Tibial nerve (tissue), 4 donors: ENCODE results near the gene INPP4B. TPM values are rescaled to one million over a fixed set of nuclear protein-coding genes. Genes with fewer than 3 reads are reported as not detected.
A peak's percentile ranks its signal among the peaks of the same experiment; 100 is the strongest.

Experiments
- DNase-seq, 2 donors: peaks; one replicate each; pipeline ENCODE4 v3.0.0-alpha.2; 2019; ENCODE audit warnings: low spot score in 2 of 2
- H3K27ac ChIP-seq, 4 donors: fragments of 200-600 bp; sonication (generic) in 3 of 4; one replicate each; pipeline ENCODE4 v1.5.1; 2017 to 2019; ENCODE audit warnings: mild to moderate bottlenecking in 1 of 4
- H3K27me3 ChIP-seq, 2 donors: fragments of 200-600 bp; sonication (generic) in 1 of 2; one replicate each; pipeline versions ENCODE4 v1.5.1 to v1.6.0; 2017 to 2019
- H3K36me3 ChIP-seq, 3 donors: fragments of 200-600 bp; sonication (generic); one replicate each; pipeline ENCODE4 v1.5.1; 2018 to 2019
- H3K4me1 ChIP-seq, 4 donors: fragments of 200-600 bp; sonication (generic) in 3 of 4; one replicate each; pipeline ENCODE4 v1.5.1; 2017 to 2019
- H3K4me3 ChIP-seq, 4 donors: fragments of 200-600 bp; sonication (generic) in 3 of 4; one replicate each; pipeline ENCODE4 v1.5.1; 2017 to 2019; ENCODE audit warnings: mild to moderate bottlenecking in 1 of 4, moderate library complexity in 1 of 4
- H3K9me3 ChIP-seq, 4 donors: fragments of 200-600 bp; sonication (generic) in 3 of 4; one replicate each; pipeline ENCODE4 v1.5.1; 2017 to 2019
- CTCF ChIP-seq, 5 experiments: fragments of 200-600 bp in 3 of 5; fragments of 450-650 bp in 2 of 5; sonication (generic) in 3 of 5; IDR thresholded peaks; one replicate each; pipeline ENCODE4 v1.5.1; 2016 to 2019; ENCODE audit warnings: antibody characterized with exemption in 5 of 5, mild to moderate bottlenecking in 3 of 5, moderate library complexity in 2 of 5
- EP300 ChIP-seq, 2 donors: sonication (generic); formaldehyde crosslinking; IDR thresholded peaks; one replicate each; pipeline ENCODE4 v1.6.1; 2017; ENCODE audit warnings: antibody characterized with exemption in 2 of 2, mild to moderate bottlenecking in 1 of 2
- POLR2A ChIP-seq, 2 donors: fragments of 450-650 bp; IDR thresholded peaks; one replicate each; pipeline ENCODE4 v1.6.1; 2017; ENCODE audit warnings: antibody characterized with exemption in 2 of 2, mild to moderate bottlenecking in 2 of 2, moderate library complexity in 2 of 2
- WGBS, 2 donors: methylation state at CpG; one replicate each; pipeline ENCODE4 v1.1.5; 2018; 5-methylcytosine and 5-hydroxymethylcytosine counted together
- total RNA-seq, 4 donors: library from RNA; depleted of rRNA; stranded (reverse); fragments of >200 nt; gene quantifications; one replicate each; pipeline ENCODE4 v1.1.0, GENCODE V29; 2016

Gene INPP4B
- total RNA-seq, 4 donors from 2014 or later: 16.3 to 32.4 (median 24.8) TPM

DNA sequence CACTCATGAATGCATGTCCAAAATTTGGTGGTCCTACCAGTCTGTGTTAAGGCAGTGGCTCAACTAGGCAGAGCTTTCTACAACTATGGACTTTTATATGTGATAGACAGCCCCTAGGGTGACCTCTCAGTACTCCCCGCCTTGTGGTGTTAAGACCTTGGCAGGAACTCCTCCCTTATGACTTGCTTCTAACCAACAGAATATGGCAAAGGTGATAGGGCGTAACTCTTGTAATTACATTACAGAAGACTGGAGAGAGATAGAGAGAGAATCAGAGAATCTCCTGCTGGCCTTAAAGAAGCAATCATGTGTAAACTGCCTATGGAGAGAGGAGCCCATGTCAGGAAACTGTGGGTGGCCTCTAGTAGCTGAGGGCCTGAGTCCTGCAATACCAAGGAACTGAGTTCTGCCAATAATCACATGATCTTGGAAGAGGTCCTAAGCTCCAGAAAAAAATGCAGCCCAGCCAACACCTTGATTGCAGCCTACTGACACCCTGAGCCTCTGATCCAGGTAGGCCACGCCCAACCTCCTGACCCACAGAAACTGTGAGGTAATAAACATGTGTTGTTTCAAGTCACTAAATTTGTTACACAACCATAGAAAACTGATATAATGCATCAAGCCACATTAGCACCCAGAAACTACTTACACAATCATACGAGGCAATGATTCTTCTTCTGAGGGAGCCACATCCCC is 68.9 kb downstream of the INPP4B start:
- Histone ChIP-seq H3K27me3 (no peaks in the 10 kb centered on the region), H3K4me1 (no peaks in the 10 kb centered on the region), H3K27ac (no peak overlapping the region), H3K36me3 (no peaks in the 10 kb centered on the region), H3K9me3 (no peaks in the 10 kb centered on the region), H3K4me3 (no peak overlapping the region)
- WGBS, 2 donors: 75 to 83% methylated on average over 4 of the region's 4 CpGs
- DNase-seq: no peak
- no peak for TF ChIP-seq EP300 (IDR thresholded peaks at IDR 0.05)
- TF ChIP-seq CTCF (IDR thresholded peaks at IDR 0.05): no peak
- no peak for TF ChIP-seq POLR2A (IDR thresholded peaks at IDR 0.05)

GRCh38 chr4:142776026-142776425 is 70.1 kb downstream of the INPP4B start:
- no peaks in the 10 kb centered on the region for H3K4me1 ChIP-seq
- H3K4me3 ChIP-seq: no peak overlapping the region
- no peaks in the 10 kb centered on the region for H3K36me3 ChIP-seq
- H3K9me3 ChIP-seq: no peaks in the 10 kb centered on the region
- TF ChIP-seq POLR2A (IDR thresholded peaks at IDR 0.05) (no peak), EP300 (IDR thresholded peaks at IDR 0.05) (no peak), CTCF (IDR thresholded peaks at IDR 0.05) (no peak)
- no peak for DNase-seq
- no peak overlapping the region for H3K27ac ChIP-seq
- H3K27me3 ChIP-seq: no peaks in the 10 kb centered on the region
- WGBS, 2 donors: 57 to 74% methylated on average over 2 of the region's 2 CpGs

DNA sequence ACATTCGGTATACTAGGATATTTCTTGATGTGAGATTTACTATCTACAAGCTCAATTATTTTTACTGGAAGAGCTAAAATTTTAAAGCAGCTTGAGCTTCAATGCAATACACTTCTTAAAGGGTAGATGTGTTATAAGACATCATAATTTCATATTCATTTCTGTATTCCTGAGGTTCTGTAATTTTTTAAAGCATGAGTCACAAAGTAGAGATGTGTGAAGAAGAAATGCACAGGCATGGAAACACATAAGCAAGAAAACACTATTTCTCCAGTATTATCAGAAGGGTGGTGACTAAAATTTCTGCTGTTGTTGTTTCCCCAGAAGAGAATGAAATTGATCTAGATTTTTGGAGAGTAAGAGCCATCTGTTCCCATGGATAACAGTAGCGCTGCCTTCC is 72.6 kb downstream of the INPP4B start:
- no peak overlapping the region for H3K27ac ChIP-seq
- no peak for TF ChIP-seq EP300 (IDR thresholded peaks at IDR 0.05)
- no peaks in the 10 kb centered on the region for H3K4me1 ChIP-seq
- no peak overlapping the region for H3K4me3 ChIP-seq
- WGBS, 2 donors: 91 to 93% methylated on average over 2 of the region's 2 CpGs
- no peaks in the 10 kb centered on the region for H3K27me3 ChIP-seq
- DNase-seq: no peak
- no peaks in the 10 kb centered on the region for H3K9me3 ChIP-seq
- no peaks in the 10 kb centered on the region for H3K36me3 ChIP-seq

GRCh38 chr4:142762280-142762679 is 83.8 kb downstream of the INPP4B start:
- 97 to 98% methylated on average over 2 of the region's 2 CpGs for WGBS, 2 donors

DNA sequence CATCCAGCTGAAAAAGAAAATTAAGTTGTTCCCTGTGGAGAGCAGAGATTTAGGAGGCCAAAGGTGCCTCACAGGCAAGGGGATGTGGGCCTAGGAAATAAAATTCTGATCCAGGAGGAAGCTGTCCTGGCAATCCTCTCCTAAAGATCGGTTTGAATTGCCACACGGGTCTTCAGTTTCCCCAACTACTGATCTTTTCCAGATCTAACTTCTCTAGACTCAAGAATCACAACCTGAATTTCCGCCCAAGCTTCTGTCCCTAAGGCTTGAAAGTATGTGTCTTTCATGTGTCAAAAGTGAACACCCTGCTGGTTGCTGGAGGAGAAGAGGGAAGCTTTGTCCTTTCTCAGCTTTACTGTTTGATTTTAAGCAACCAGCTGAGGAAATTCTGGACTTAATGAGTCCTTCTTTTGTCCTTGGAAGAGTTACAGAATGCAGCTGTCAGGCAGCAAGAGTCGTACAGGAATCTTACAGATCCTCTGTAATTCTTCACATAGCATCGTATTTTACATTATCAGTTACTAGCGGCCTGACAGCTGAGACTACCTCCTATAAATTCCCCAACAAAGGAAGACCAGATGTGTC is 93.8 kb downstream of the INPP4B start:
- H3K4me3 ChIP-seq: no peak overlapping the region
- TF ChIP-seq EP300 (IDR thresholded peaks at IDR 0.05) (no peak), CTCF (IDR thresholded peaks at IDR 0.05) (no peak), POLR2A (IDR thresholded peaks at IDR 0.05) (no peak)
- DNase-seq: no peak
- H3K27me3 ChIP-seq: no peaks in the 10 kb centered on the region
- 42 to 43% methylated on average over 6 of the region's 6 CpGs for WGBS, 2 donors
- H3K9me3 ChIP-seq: no peaks in the 10 kb centered on the region
- no peaks in the 10 kb centered on the region for H3K4me1 ChIP-seq
- peak overlapping the region in 1 of 4 donors; percentile 13 for H3K27ac ChIP-seq
- no peaks in the 10 kb centered on the region for H3K36me3 ChIP-seq

More at GRCh38 chr4:142762280-142762679, 83.8 kb downstream of the INPP4B start:
- H3K27me3 ChIP-seq: no peaks in the 10 kb centered on the region
- DNase-seq: no peak
- H3K4me3 ChIP-seq: no peak overlapping the region
- no peak for TF ChIP-seq CTCF (IDR thresholded peaks at IDR 0.05)
- TF ChIP-seq POLR2A (IDR thresholded peaks at IDR 0.05): no peak
- TF ChIP-seq EP300 (IDR thresholded peaks at IDR 0.05): no peak
- no peaks in the 10 kb centered on the region for H3K36me3 ChIP-seq
- H3K4me1 ChIP-seq: no peaks in the 10 kb centered on the region
- H3K9me3 ChIP-seq: no peaks in the 10 kb centered on the region
- H3K27ac ChIP-seq: no peak overlapping the region
